Activated T-helper 2 cell treated with anti-CD3 and anti-CD28 coated beads, Interferon-gamma antibody, Interleukin-2, Interleukin-4, amounts not matched to agents 10 μg/mL and 5 μg/mL and 100 μg/mL, durations not matched to agents 14 hours and 24 hours and 36 hours (primary cell): Measurements from ENCODE around the gene BTG1. TPM values are rescaled to one million over a fixed set of nuclear protein-coding genes. Genes with fewer than 3 reads are reported as not detected.

Experiments used
- DNase-seq: peaks from one replicate; pipeline ENCODE4 v3.0.0; 2021; ENCODE audit warnings: low spot score
- H3K27ac Mint-ChIP-seq: one replicate; pipeline ENCODE4 v1.8.0; 2021; ENCODE audit warnings: mixed read lengths
- H3K27me3 Mint-ChIP-seq: one replicate; pipeline ENCODE4 v1.8.0; 2021; ENCODE audit warnings: low read depth, mixed read lengths
- H3K36me3 Mint-ChIP-seq: one replicate; pipeline ENCODE4 v1.8.0; 2021; ENCODE audit warnings: low read depth, mixed read lengths
- H3K4me1 Mint-ChIP-seq: one replicate; pipeline ENCODE4 v1.8.0; 2021; ENCODE audit warnings: low read depth, mixed read lengths
- H3K4me3 Mint-ChIP-seq: one replicate; pipeline ENCODE4 v1.8.0; 2021; ENCODE audit warnings: low read depth, mild to moderate bottlenecking, moderate library complexity, mixed read lengths
- H3K9me3 Mint-ChIP-seq: one replicate; pipeline ENCODE4 v1.8.0; 2021; ENCODE audit warnings: mixed read lengths
- intact Hi-C: fragments of 100-400 bp; cut with micrococcal nuclease; formaldehyde crosslinking; loops from one replicate; pipeline ENCODE4 v1.15.1; 2023
- total RNA-seq: library from RNA; stranded (reverse); gene quantifications from 2 replicates; pipeline ENCODE4 v1.2.3, GENCODE V29; 2022

BTG1 gene
- total RNA-seq, 1 donor from 2014 or later: 71.7 TPM

GRCh38 chr12:92170050-92170449 lies 24.4 kb upstream of the BTG1 start:
- no peak overlapping the region for H3K4me3 Mint-ChIP-seq
- intact Hi-C loops: no loop called here
- DNase-seq: no peak
- H3K36me3 Mint-ChIP-seq: no peaks in the 10 kb centered on the region
- H3K4me1 Mint-ChIP-seq: peaks cover 7% of the 10 kb centered on the region
- H3K27me3 Mint-ChIP-seq: no peaks in the 10 kb centered on the region
- H3K27ac Mint-ChIP-seq: no peak overlapping the region
- H3K9me3 Mint-ChIP-seq: no peaks in the 10 kb centered on the region

- no peak overlapping the region for H3K27ac Mint-ChIP-seq
Observed at GRCh38 chr12:92167075-92167474, 21.4 kb upstream of the BTG1 start.

GRCh38 chr12:92164712-92165111 lies 19.1 kb upstream of the BTG1 start:
- Mint-ChIP-seq H3K27ac (no peak overlapping the region), H3K36me3 (no peaks in the 10 kb centered on the region), H3K4me3 (no peak overlapping the region), H3K9me3 (no peaks in the 10 kb centered on the region), H3K27me3 (no peaks in the 10 kb centered on the region), H3K4me1 (peaks cover 9% of the 10 kb centered on the region)
- DNase-seq: no peak
- intact Hi-C loops: no loop called here

More at GRCh38 chr12:92167075-92167474, 21.4 kb upstream of the BTG1 start:
- Mint-ChIP-seq H3K9me3 (no peaks in the 10 kb centered on the region), H3K27me3 (no peaks in the 10 kb centered on the region), H3K36me3 (no peaks in the 10 kb centered on the region), H3K4me1 (peaks cover 11% of the 10 kb centered on the region), H3K4me3 (no peak overlapping the region)
- intact Hi-C loops: no loop called here
- no peak for DNase-seq

GRCh38 chr12:92162079-92162478 lies 16.4 kb upstream of the BTG1 start:
- intact Hi-C loops: no loop called here
- Mint-ChIP-seq H3K27me3 (no peaks in the 10 kb centered on the region), H3K36me3 (no peaks in the 10 kb centered on the region), H3K9me3 (no peaks in the 10 kb centered on the region), H3K4me1 (peaks cover 23% of the 10 kb centered on the region), H3K4me3 (no peak overlapping the region), H3K27ac (no peak overlapping the region)
- DNase-seq: no peak

GRCh38 chr12:92158796-92159439 lies 13.3 kb upstream of the BTG1 start:
- no peaks in the 10 kb centered on the region for H3K27me3 Mint-ChIP-seq
- intact Hi-C loops: no loop called here
- H3K36me3 Mint-ChIP-seq: peaks cover 5% of the 10 kb centered on the region
- H3K9me3 Mint-ChIP-seq: no peaks in the 10 kb centered on the region
- H3K4me3 Mint-ChIP-seq: no peak overlapping the region
- no peak overlapping the region for H3K27ac Mint-ChIP-seq
- DNase-seq: no peak
- peaks cover 24% of the 10 kb centered on the region for H3K4me1 Mint-ChIP-seq

- peaks cover 18% of the 10 kb centered on the region for H3K4me1 Mint-ChIP-seq
- DNase-seq: no peak
Observed at GRCh38 chr12:92156704-92157395, 11.2 kb upstream of the BTG1 start.

GRCh38 chr12:92156139-92156538 lies 10.5 kb upstream of the BTG1 start:
- intact Hi-C loops: no loop called here
- Mint-ChIP-seq H3K27me3 (no peaks in the 10 kb centered on the region), H3K27ac (no peak overlapping the region), H3K4me3 (no peak overlapping the region), H3K9me3 (no peaks in the 10 kb centered on the region), H3K4me1 (peaks cover 18% of the 10 kb centered on the region), H3K36me3 (peaks cover 5% of the 10 kb centered on the region)
- no peak for DNase-seq

More at GRCh38 chr12:92156704-92157395, 11.2 kb upstream of the BTG1 start:
- intact Hi-C loops: no loop called here
- no peak overlapping the region for H3K27ac Mint-ChIP-seq
- peaks cover 5% of the 10 kb centered on the region for H3K36me3 Mint-ChIP-seq
- H3K27me3 Mint-ChIP-seq: no peaks in the 10 kb centered on the region
- no peak overlapping the region for H3K4me3 Mint-ChIP-seq
- no peaks in the 10 kb centered on the region for H3K9me3 Mint-ChIP-seq

GRCh38 chr12:92155733-92156132 lies 10.1 kb upstream of the BTG1 start:
- intact Hi-C loops: no loop called here
- no peak overlapping the region for H3K4me3 Mint-ChIP-seq
- peaks cover 5% of the 10 kb centered on the region for H3K36me3 Mint-ChIP-seq
- no peaks in the 10 kb centered on the region for H3K27me3 Mint-ChIP-seq
- H3K9me3 Mint-ChIP-seq: no peaks in the 10 kb centered on the region
- H3K27ac Mint-ChIP-seq: no peak overlapping the region
- H3K4me1 Mint-ChIP-seq: peaks cover 16% of the 10 kb centered on the region
- DNase-seq: no peak

GRCh38 chr12:92151916-92152315 lies 6.3 kb upstream of the BTG1 start:
- Mint-ChIP-seq H3K4me1 (peaks cover 19% of the 10 kb centered on the region), H3K4me3 (no peak overlapping the region), H3K36me3 (peaks cover 26% of the 10 kb centered on the region), H3K27ac (no peak overlapping the region), H3K9me3 (no peaks in the 10 kb centered on the region), H3K27me3 (no peaks in the 10 kb centered on the region)
- DNase-seq: no peak
- intact Hi-C loops: no loop called here

- Mint-ChIP-seq H3K4me1 (peaks cover 21% of the 10 kb centered on the region), H3K4me3 (no peak overlapping the region), H3K27ac (no peak overlapping the region), H3K27me3 (no peaks in the 10 kb centered on the region), H3K9me3 (no peaks in the 10 kb centered on the region), H3K36me3 (peaks cover 27% of the 10 kb centered on the region)
- no peak for DNase-seq
- intact Hi-C loops: loop anchor here (5.0 to 10.0 kb wide), 3 partner anchors 213 to 778 kb away; partner anchors contain the start of gene EEA1
Observed at GRCh38 chr12:92149563-92149962, 3.9 kb upstream of the BTG1 start.

GRCh38 chr12:92147491-92147890 lies 1.8 kb upstream of the BTG1 start:
- no peak for DNase-seq
- H3K4me3 Mint-ChIP-seq: peak overlapping the region; percentile 98
- H3K27me3 Mint-ChIP-seq: no peaks in the 10 kb centered on the region
- intact Hi-C loops: loop anchor here (1.0 to 10.0 kb wide), 9 partner anchors 38 to 780 kb away; partner anchors contain the start of gene EEA1
- peaks cover 48% of the 10 kb centered on the region for H3K36me3 Mint-ChIP-seq
- peaks cover 29% of the 10 kb centered on the region for H3K4me1 Mint-ChIP-seq
- no peaks in the 10 kb centered on the region for H3K9me3 Mint-ChIP-seq
- H3K27ac Mint-ChIP-seq: peak overlapping the region; percentile 99

- peak overlapping the region; percentile 98 for H3K4me3 Mint-ChIP-seq
- H3K27ac Mint-ChIP-seq: peak overlapping the region; percentile 99
- no peaks in the 10 kb centered on the region for H3K9me3 Mint-ChIP-seq
- H3K36me3 Mint-ChIP-seq: peaks cover 56% of the 10 kb centered on the region
- no peaks in the 10 kb centered on the region for H3K27me3 Mint-ChIP-seq
- DNase-seq: no peak
- peaks cover 30% of the 10 kb centered on the region for H3K4me1 Mint-ChIP-seq
- intact Hi-C loops: loop anchor here (1.0 to 10.0 kb wide), 10 partner anchors 39 to 781 kb away; partner anchors contain the start of gene EEA1
Observed at GRCh38 chr12:92146497-92147224, 1.0 kb upstream of the BTG1 start.

GRCh38 chr12:92145481-92145730 lies 240 bp downstream of the BTG1 start:
- Mint-ChIP-seq H3K4me3 (peak overlapping the region; percentile 98), H3K9me3 (no peaks in the 10 kb centered on the region), H3K4me1 (peaks cover 39% of the 10 kb centered on the region), H3K27me3 (no peaks in the 10 kb centered on the region), H3K36me3 (peaks cover 69% of the 10 kb centered on the region), H3K27ac (peak overlapping the region; percentile 98)
- no peak for DNase-seq
- intact Hi-C loops: loop anchor here (1.0 to 10.0 kb wide), 7 partner anchors 67 to 782 kb away; partner anchors contain the start of gene EEA1
